GM12891 (cell line): Measurements from ENCODE around the gene HNRNPM. TPM values are rescaled to one million over a fixed set of nuclear protein-coding genes. Genes with fewer than 3 reads are reported as not detected.

Source experiments
- DNase-seq: peaks from one replicate; pipeline ENCODE4 v3.0.0; 2011; ENCODE audit warnings: low spot score; ENCODE audit not compliant: insufficient read length
- FAIRE-seq: peaks from 2 replicates; lab custom pipeline; 2011; peaks lifted over from hg19 to GRCh38; lab: Jason Lieb, UNC
- PAX5 ChIP-seq: IDR thresholded peaks from 2 replicates; pipeline ENCODE4 v1.6.1; 2011; ENCODE audit warnings: low read length, moderate library complexity, mild to moderate bottlenecking; ENCODE audit not compliant: insufficient read depth, severe bottlenecking
- POLR2A ChIP-seq: IDR thresholded peaks from 2 replicates; pipeline ENCODE4 v1.6.1; 2011; ENCODE audit warnings: low read depth, low read length, control low read depth
- POLR2AphosphoS5 ChIP-seq: IDR thresholded peaks from 2 replicates; pipeline ENCODE4 v1.6.1; 2011; ENCODE audit warnings: low read depth, low read length, control low read depth
- POU2F2 ChIP-seq: IDR thresholded peaks from 2 replicates; pipeline ENCODE4 v1.6.1; 2011; ENCODE audit warnings: low read depth, mild to moderate bottlenecking, control low read depth, low read length, moderate library complexity
- SPI1 ChIP-seq: IDR thresholded peaks from 2 replicates; pipeline ENCODE4 v1.6.1; 2011; ENCODE audit warnings: low read depth, low read length, control low read depth
- TAF1 ChIP-seq: IDR thresholded peaks from 2 replicates; pipeline ENCODE4 v1.6.1; 2011; ENCODE audit warnings: low read depth, low read length, control low read depth
- polyA plus RNA-seq: library from polyadenylated mRNA; unstranded; fragments of >200 nt; gene quantifications from one replicate; pipeline ENCODE4 v1.2.1, GENCODE V29; 2012; ENCODE audit warnings: low read depth, missing spikeins, inconsistent platforms; ENCODE audit not compliant: missing spikeins

Gene HNRNPM
- polyA plus RNA-seq: 210 TPM

GRCh38 chr19:8444677-8445487 lies at the start of gene HNRNPM:
HNRNPM (plus strand) TSS chr19:8444975; CDS start chr19:8444999, 24 bp downstream.
- DNase-seq: peak; percentile 97
- TF ChIP-seq POU2F2 (peak; percentile 44; the same call in 1 of the 2 replicates), POLR2A (peak; percentile 83), PAX5 (no peak), TAF1 (peak; percentile 97), POLR2AphosphoS5 (peak; percentile 91), SPI1 (no peak)
- peak; percentile 99 for FAIRE-seq

- DNase-seq (no peak), FAIRE-seq (no peak)
- TF ChIP-seq TAF1: no peak
- no peak for TF ChIP-seq POLR2AphosphoS5
- no peak for TF ChIP-seq SPI1
- no peak for TF ChIP-seq POLR2A
- no peak for TF ChIP-seq PAX5
- TF ChIP-seq POU2F2: no peak
Measured at GRCh38 chr19:8395621-8396082, 49.1 kb upstream of the HNRNPM start.

- DNase-seq (no peak), FAIRE-seq (no peak)
- no peak for TF ChIP-seq SPI1
- TF ChIP-seq POU2F2: no peak
- TF ChIP-seq POLR2AphosphoS5: no peak
- no peak for TF ChIP-seq POLR2A
- TF ChIP-seq PAX5: no peak
- TF ChIP-seq TAF1: no peak
Measured at GRCh38 chr19:8396185-8396562, 48.6 kb upstream of the HNRNPM start.

- peak; percentile 86 for DNase-seq
- peak; percentile 97 for FAIRE-seq
- TF ChIP-seq TAF1 (no peak), POLR2A (no peak), PAX5 (no peak), SPI1 (no peak), POU2F2 (no peak), POLR2AphosphoS5 (no peak)
Measured at GRCh38 chr19:8396563-8397203, 48.1 kb upstream of the HNRNPM start.

- FAIRE-seq: no peak
- no peak for DNase-seq
- TF ChIP-seq POLR2A: no peak
- TF ChIP-seq PAX5: no peak
- TF ChIP-seq SPI1: no peak
- TF ChIP-seq POLR2AphosphoS5: no peak
Measured at GRCh38 chr19:8397271-8397670, 47.5 kb upstream of the HNRNPM start.

GRCh38 chr19:8397746-8398310 lies 46.9 kb upstream of the HNRNPM start:
- TF ChIP-seq POU2F2 (no peak), POLR2A (no peak), POLR2AphosphoS5 (no peak), TAF1 (no peak), SPI1 (no peak), PAX5 (no peak)

GRCh38 chr19:8398311-8398771 lies 46.4 kb upstream of the HNRNPM start:
- DNase-seq (no peak), FAIRE-seq (no peak)
- TF ChIP-seq TAF1 (no peak), POLR2AphosphoS5 (no peak), PAX5 (no peak), SPI1 (no peak), POLR2A (no peak), POU2F2 (no peak)

More at GRCh38 chr19:8397746-8398310, 46.9 kb upstream of the HNRNPM start:
- no peak for FAIRE-seq
- DNase-seq: no peak

GRCh38 chr19:8399681-8400188 lies 45.0 kb upstream of the HNRNPM start:
- DNase-seq (no peak), FAIRE-seq (no peak)
- TF ChIP-seq POLR2A: no peak
- no peak for TF ChIP-seq SPI1
- TF ChIP-seq POLR2AphosphoS5: no peak
- no peak for TF ChIP-seq PAX5
- TF ChIP-seq TAF1: no peak

GRCh38 chr19:8401981-8402411 lies 42.8 kb upstream of the HNRNPM start:
- FAIRE-seq: no peak
- no peak for TF ChIP-seq TAF1
- TF ChIP-seq SPI1: no peak
- no peak for TF ChIP-seq POU2F2
- TF ChIP-seq POLR2A: no peak
- TF ChIP-seq POLR2AphosphoS5: no peak
- TF ChIP-seq PAX5: no peak
- DNase-seq: no peak
